WTC11 (cell line): ENCODE data around the gene WWOX. TPM values are rescaled to one million over a fixed set of nuclear protein-coding genes. Genes with fewer than 3 reads are reported as not detected.

ENCODE experiments used
- ATAC-seq: fragments of 200-7000 bp; cut with Tn5 transposase; 2 replicates; pipeline ENCODE4 v1.10.0; 2021; ENCODE audit warnings: mild to moderate bottlenecking, moderate library complexity
- CTCF ChIA-PET: fragments of 300-600 bp; sonication (Branson Sonifier 250); formaldehyde crosslinking; loops from one replicate; lab custom pipeline; 2021; ENCODE audit warnings: antibody characterized with exemption; lab: Charles Lee
- POLR2A ChIA-PET: fragments of 350-600 bp; sonication (Branson Sonifier 250); formaldehyde crosslinking; loops from one replicate; lab custom pipeline; 2021; ENCODE audit warnings: antibody characterized with exemption; lab: Charles Lee
- DNase-seq: peaks from one replicate; pipeline ENCODE4 v3.0.0; 2021; ENCODE audit warnings: low spot score
- H3K27ac Mint-ChIP-seq: 2 replicates; pipeline ENCODE4 v1.8.0; 2021; ENCODE audit warnings: mixed read lengths
- H3K27me3 Mint-ChIP-seq: 2 replicates; pipeline ENCODE4 v1.8.0; 2021; ENCODE audit warnings: low read depth, mild to moderate bottlenecking, moderate library complexity, mixed read lengths
- H3K36me3 Mint-ChIP-seq: 2 replicates; pipeline ENCODE4 v1.8.0; 2021; ENCODE audit warnings: mixed read lengths
- H3K4me1 Mint-ChIP-seq: 2 replicates; pipeline ENCODE4 v1.8.0; 2022; ENCODE audit warnings: mixed read lengths
- H3K4me3 Mint-ChIP-seq: 2 replicates; pipeline ENCODE4 v1.8.0; 2021; ENCODE audit warnings: mild to moderate bottlenecking, moderate library complexity, mixed read lengths
- H3K9me3 Mint-ChIP-seq: 2 replicates; pipeline ENCODE4 v1.8.0; 2021; ENCODE audit warnings: mixed read lengths
- ARID4B ChIP-seq: sonication (generic); formaldehyde crosslinking; IDR thresholded peaks from 2 replicates; pipeline ENCODE4 v1.8.0; 2023; ENCODE audit warnings: missing genetic modification reagents, mild to moderate bottlenecking, borderline replicate concordance
- ATF3 ChIP-seq: sonication (generic); formaldehyde crosslinking; conservative IDR thresholded peaks from 2 replicates; pipeline ENCODE4 v1.8.1; 2022; ENCODE audit warnings: mild to moderate bottlenecking, missing genetic modification reagents
- CBFB ChIP-seq: sonication (generic); formaldehyde crosslinking; IDR thresholded peaks from 2 replicates; pipeline ENCODE4 v1.8.1; 2022; ENCODE audit warnings: mild to moderate bottlenecking, low read depth, missing genetic modification reagents
- CDX4 ChIP-seq: fragments of 250-450 bp; sonication (Bioruptor Pico); IDR thresholded peaks from 2 replicates; pipeline ENCODE4 v1.9.0; 2021; ENCODE audit warnings: moderate library complexity, mild to moderate bottlenecking, inconsistent platforms, borderline replicate concordance
- CREM ChIP-seq: sonication (generic); formaldehyde crosslinking; IDR thresholded peaks from 2 replicates; pipeline ENCODE4 v1.8.1; 2022; ENCODE audit warnings: mild to moderate bottlenecking, missing genetic modification reagents, moderate library complexity
- E2F4 ChIP-seq: sonication (generic); formaldehyde crosslinking; IDR thresholded peaks from 2 replicates; pipeline ENCODE4 v1.8.1; 2022; ENCODE audit warnings: low read depth, mild to moderate bottlenecking, moderate library complexity, missing genetic modification reagents, borderline replicate concordance
- EMX1 ChIP-seq: fragments of 250-450 bp; sonication (Bioruptor Pico); IDR thresholded peaks from 2 replicates; pipeline ENCODE4 v1.8.0; 2021; ENCODE audit warnings: mild to moderate bottlenecking
- FOXP4 ChIP-seq: sonication (generic); formaldehyde crosslinking; IDR thresholded peaks from 2 replicates; pipeline ENCODE4 v1.8.0; 2022; ENCODE audit warnings: mild to moderate bottlenecking, missing genetic modification reagents
- HMGXB4 ChIP-seq: sonication (generic); formaldehyde crosslinking; IDR thresholded peaks from 2 replicates; pipeline ENCODE4 v1.8.1; 2023; ENCODE audit warnings: mild to moderate bottlenecking, moderate library complexity, missing genetic modification reagents
- MLX ChIP-seq: sonication (generic); formaldehyde crosslinking; IDR thresholded peaks from 2 replicates; pipeline ENCODE4 v1.8.1; 2023; ENCODE audit warnings: mild to moderate bottlenecking, missing genetic modification reagents, moderate library complexity
- NFE2L1 ChIP-seq: sonication (generic); formaldehyde crosslinking; IDR thresholded peaks from 2 replicates; pipeline ENCODE4 v1.8.1; 2023; ENCODE audit warnings: missing genetic modification reagents
- NR1H2 ChIP-seq: sonication (generic); formaldehyde crosslinking; IDR thresholded peaks from 2 replicates; pipeline ENCODE4 v1.9.0; 2021; ENCODE audit warnings: mild to moderate bottlenecking, moderate library complexity, missing genetic modification reagents
- NR2C2 ChIP-seq: sonication (generic); formaldehyde crosslinking; IDR thresholded peaks from 2 replicates; pipeline ENCODE4 v1.8.0; 2022; ENCODE audit warnings: mild to moderate bottlenecking, missing genetic modification reagents
- OVOL2 ChIP-seq: fragments of 250-450 bp; sonication (Bioruptor Pico); IDR thresholded peaks from 2 replicates; pipeline ENCODE4 v1.9.0; 2021; ENCODE audit warnings: mild to moderate bottlenecking, borderline replicate concordance
- RELA ChIP-seq: sonication (generic); formaldehyde crosslinking; IDR thresholded peaks from 2 replicates; pipeline ENCODE4 v1.8.1; 2022; ENCODE audit warnings: missing genetic modification reagents, mild to moderate bottlenecking, borderline replicate concordance
- SOX15 ChIP-seq: fragments of 250-450 bp; sonication (Bioruptor Pico); IDR thresholded peaks from 2 replicates; pipeline ENCODE4 v1.9.0; 2021; ENCODE audit warnings: mild to moderate bottlenecking
- SP1 ChIP-seq: sonication (generic); formaldehyde crosslinking; conservative IDR thresholded peaks from 2 replicates; pipeline ENCODE4 v1.8.1; 2022; ENCODE audit warnings: missing genetic modification reagents
- ZNF121 ChIP-seq: sonication (generic); formaldehyde crosslinking; IDR thresholded peaks from 2 replicates; pipeline ENCODE4 v1.8.0; 2023; ENCODE audit warnings: missing genetic modification reagents
- ZNF219 ChIP-seq: sonication (generic); formaldehyde crosslinking; IDR thresholded peaks from 2 replicates; pipeline ENCODE4 v1.8.0; 2023; ENCODE audit warnings: missing genetic modification reagents, mild to moderate bottlenecking, borderline replicate concordance
- ZNF281 ChIP-seq: sonication (generic); formaldehyde crosslinking; IDR thresholded peaks from 2 replicates; pipeline ENCODE4 v1.8.0; 2023; ENCODE audit warnings: mild to moderate bottlenecking, missing genetic modification reagents
- ZNF671 ChIP-seq: fragments of 250-450 bp; sonication (Bioruptor Pico); IDR thresholded peaks from 2 replicates; pipeline ENCODE4 v1.8.0; 2021; ENCODE audit warnings: mild to moderate bottlenecking
- total RNA-seq: library from RNA; stranded (reverse); gene quantifications from 3 replicates; pipeline ENCODE4 v1.2.3, GENCODE V29; 2021

WWOX gene
- total RNA-seq, 1 experiment from 2014 or later, result 15.7 TPM

- H3K4me3 Mint-ChIP-seq, result no peak overlapping the region
- no peak for TF ChIP-seq CBFB (CRISPR knock-in tag)
- no peak for TF ChIP-seq ATF3 (CRISPR knock-in tag)
- TF ChIP-seq RELA, result no peak
- TF ChIP-seq ZNF671 (CRISPR knock-in tag), result no peak
- TF ChIP-seq NR1H2, result no peak
- TF ChIP-seq MLX (CRISPR knock-in tag), result no peak
- TF ChIP-seq SP1 (CRISPR knock-in tag), result no peak
- TF ChIP-seq ZNF281 (CRISPR knock-in tag), result no peak
- no peak for TF ChIP-seq OVOL2 (CRISPR knock-in tag)
- no peak for TF ChIP-seq CREM
- TF ChIP-seq NR2C2 (CRISPR knock-in tag), result no peak
- no peak for TF ChIP-seq ZNF121 (CRISPR knock-in tag)
- TF ChIP-seq ARID4B, result no peak
- no peak for ATAC-seq
- DNase-seq, result no peak
- no peaks in the 10 kb centered on the region for H3K36me3 Mint-ChIP-seq
- peaks cover 28% of the 10 kb centered on the region for H3K4me1 Mint-ChIP-seq
- no peak overlapping the region for H3K27ac Mint-ChIP-seq
- ChIA-PET CTCF (no interaction called here), POLR2A (no interaction called here)
- H3K9me3 Mint-ChIP-seq, result no peaks in the 10 kb centered on the region
- H3K27me3 Mint-ChIP-seq, result no peaks in the 10 kb centered on the region
These were observed 350.8 kb downstream of the WWOX start for GRCh38 chr16:78450255-78450654.

GRCh38 chr16:78452025-78452555 lies 352.6 kb downstream of the WWOX start:
- DNase-seq (no peak), ATAC-seq (no peak)
- ChIA-PET CTCF (no interaction called here), POLR2A (interaction anchor here (0.7 kb wide), 1 partner anchor 692 kb away, joined by 3 read pairs; no protein-coding TSS in a partner anchor)
- no peaks in the 10 kb centered on the region for H3K36me3 Mint-ChIP-seq
- no peaks in the 10 kb centered on the region for H3K27me3 Mint-ChIP-seq
- H3K9me3 Mint-ChIP-seq, result no peaks in the 10 kb centered on the region
- peaks cover 25% of the 10 kb centered on the region for H3K4me1 Mint-ChIP-seq
- H3K27ac Mint-ChIP-seq, result no peak overlapping the region
- no peak overlapping the region for H3K4me3 Mint-ChIP-seq
- TF ChIP-seq SP1 (CRISPR knock-in tag), result no peak
- no peak for TF ChIP-seq HMGXB4 (CRISPR knock-in tag)
- no peak for TF ChIP-seq FOXP4
- TF ChIP-seq NR2C2 (CRISPR knock-in tag), result no peak
- no peak for TF ChIP-seq EMX1 (CRISPR knock-in tag)
- TF ChIP-seq E2F4 (CRISPR knock-in tag), result no peak
- TF ChIP-seq ZNF219 (CRISPR knock-in tag), result no peak
- no peak for TF ChIP-seq CDX4 (CRISPR knock-in tag)
- TF ChIP-seq ATF3 (CRISPR knock-in tag), result no peak
- no peak for TF ChIP-seq NFE2L1 (CRISPR knock-in tag)
- TF ChIP-seq SOX15, result no peak
- TF ChIP-seq CBFB (CRISPR knock-in tag), result no peak
